Gastroesophageal sphincter (tissue), 4 donors: Measurements from ENCODE around the gene TATDN2. TPM values are rescaled to one million over a fixed set of nuclear protein-coding genes. Genes with fewer than 3 reads are reported as not detected.

Experiments
- ATAC-seq: fragments of 150-250 bp; one replicate; pipeline ENCODE4 v1.9.1; 2016; ENCODE audit warnings: mild to moderate bottlenecking, moderate library complexity
- H3K27ac ChIP-seq, 4 donors: fragments of 200-600 bp; sonication (generic) in 3 of 4; 1 replicate in 3 of 4; 2 replicates in 1 of 4; pipeline ENCODE4 v1.5.1; 2016 to 2019
- H3K27me3 ChIP-seq: fragments of 200-600 bp; sonication (generic); one replicate; pipeline ENCODE4 v1.5.1; 2019
- H3K36me3 ChIP-seq, 2 donors: fragments of 200-600 bp; sonication (generic); one replicate each; pipeline ENCODE4 v1.5.1; 2019; ENCODE audit warnings: control low read depth in 1 of 2
- H3K4me1 ChIP-seq, 3 donors: fragments of 200-600 bp; sonication (generic); 1 replicate in 2 of 3; 2 replicates in 1 of 3; pipeline ENCODE4 v1.5.1; 2016 to 2019; ENCODE audit warnings: control low read depth in 2 of 3
- H3K4me3 ChIP-seq, 2 donors: fragments of 200-600 bp; sonication (generic); one replicate each; pipeline ENCODE4 v1.5.1; 2019; ENCODE audit warnings: mild to moderate bottlenecking in 1 of 2, moderate library complexity in 1 of 2
- H3K9me3 ChIP-seq, 3 donors: fragments of 200-600 bp; sonication (generic); one replicate each; pipeline ENCODE4 v1.5.1; 2017 to 2019; ENCODE audit warnings: control low read depth in 2 of 3
- CTCF ChIP-seq, 4 experiments: fragments of 200-600 bp in 2 of 4; fragments of 450-650 bp in 2 of 4; sonication (generic) in 1 of 4; IDR thresholded peaks; one replicate each; pipeline ENCODE4 v1.5.1; 2017 to 2019; ENCODE audit warnings: antibody characterized with exemption in 4 of 4, mild to moderate bottlenecking in 2 of 4, moderate library complexity in 2 of 4
- EP300 ChIP-seq: sonication (generic); formaldehyde crosslinking; IDR thresholded peaks from one replicate; pipeline ENCODE4 v1.6.1; 2017; ENCODE audit warnings: antibody characterized with exemption, mild to moderate bottlenecking
- POLR2A ChIP-seq, 2 donors: fragments of 450-650 bp; IDR thresholded peaks; one replicate each; pipeline ENCODE4 v1.6.1; 2017; ENCODE audit warnings: antibody characterized with exemption in 2 of 2, mild to moderate bottlenecking in 2 of 2, moderate library complexity in 1 of 2
- POLR2AphosphoS5 ChIP-seq: sonication (generic); formaldehyde crosslinking; IDR thresholded peaks from one replicate; pipeline ENCODE4 v1.6.1; 2017; ENCODE audit warnings: antibody characterized with exemption
- WGBS, 2 donors: methylation state at CpG; one replicate each; pipeline ENCODE4 v1.1.5; 2018; ENCODE audit warnings: low coverage in 1 of 2; 5-methylcytosine and 5-hydroxymethylcytosine counted together
- total RNA-seq, 4 donors: library from RNA; depleted of rRNA; stranded (reverse); fragments of >200 nt; gene quantifications; one replicate each; pipeline ENCODE4 v1.1.0, GENCODE V29; 2016

TATDN2 gene
- total RNA-seq, 4 donors from 2014 or later = 10.0 to 28.4 (median 22.6) TPM

- ATAC-seq = no peak
- WGBS, 2 donors = 100% methylated on average over 1 of the region's 11 CpGs; no CpG with 5 or more reads in 1 of the 2 donors
Measured at GRCh38 chr3:10288575-10288960, 40.3 kb downstream of the TATDN2 start.

GRCh38 chr3:10289077-10289476 is 40.8 kb downstream of the TATDN2 start:
- ATAC-seq = no peak
- Histone ChIP-seq H3K36me3 (peaks cover 0 to 66% of the 10 kb centered on the region in 2 donors), H3K4me1 (no peaks in the 10 kb centered on the region), H3K4me3 (no peak overlapping the region), H3K27ac (no peak overlapping the region), H3K27me3 (no peaks in the 10 kb centered on the region), H3K9me3 (no peaks in the 10 kb centered on the region)
- TF ChIP-seq POLR2AphosphoS5 = no peak
- TF ChIP-seq EP300 = no peak
- TF ChIP-seq CTCF (IDR thresholded peaks at IDR 0.05) = no peak
- TF ChIP-seq POLR2A (IDR thresholded peaks at IDR 0.05) = no peak
- WGBS, 2 donors = 75 to 91% methylated on average over 6 to 8 of the region's 9 CpGs

More at GRCh38 chr3:10288575-10288960, 40.3 kb downstream of the TATDN2 start:
- no peaks in the 10 kb centered on the region for H3K27me3 ChIP-seq
- H3K9me3 ChIP-seq = no peaks in the 10 kb centered on the region
- peaks cover 0 to 66% of the 10 kb centered on the region in 2 donors for H3K36me3 ChIP-seq
- no peak overlapping the region for H3K27ac ChIP-seq
- H3K4me1 ChIP-seq = no peaks in the 10 kb centered on the region
- TF ChIP-seq EP300 = no peak
- TF ChIP-seq CTCF (IDR thresholded peaks at IDR 0.05) = no peak
- TF ChIP-seq POLR2A (IDR thresholded peaks at IDR 0.05) = no peak
- no peak for TF ChIP-seq POLR2AphosphoS5
- H3K4me3 ChIP-seq = no peak overlapping the region

GRCh38 chr3:10289787-10290355 is 41.6 kb downstream of the TATDN2 start:
- 69 to 100% methylated on average over 1 to 2 of the region's 9 CpGs for WGBS, 2 donors
- Histone ChIP-seq H3K4me3 (no peak overlapping the region), H3K4me1 (no peaks in the 10 kb centered on the region), H3K9me3 (no peaks in the 10 kb centered on the region), H3K27me3 (no peaks in the 10 kb centered on the region), H3K27ac (no peak overlapping the region), H3K36me3 (peaks cover 0 to 69% of the 10 kb centered on the region in 2 donors)
- no peak for ATAC-seq
- no peak for TF ChIP-seq POLR2AphosphoS5
- no peak for TF ChIP-seq CTCF (IDR thresholded peaks at IDR 0.05)
- TF ChIP-seq EP300 = no peak

- no peaks in the 10 kb centered on the region for H3K9me3 ChIP-seq
- H3K27me3 ChIP-seq = no peaks in the 10 kb centered on the region
- H3K4me1 ChIP-seq = no peaks in the 10 kb centered on the region
- H3K36me3 ChIP-seq = peaks cover 0 to 70% of the 10 kb centered on the region in 2 donors
- no peak for ATAC-seq
- H3K4me3 ChIP-seq = no peak overlapping the region
- no peak for TF ChIP-seq EP300
- no peak for TF ChIP-seq POLR2A (IDR thresholded peaks at IDR 0.05)
- no peak for TF ChIP-seq CTCF (IDR thresholded peaks at IDR 0.05)
- TF ChIP-seq POLR2AphosphoS5 = no peak
- no peak overlapping the region for H3K27ac ChIP-seq
- 76 to 77% methylated on average over 7 to 10 of the region's 18 CpGs for WGBS, 2 donors
Measured at GRCh38 chr3:10290481-10291176, 42.4 kb downstream of the TATDN2 start.

GRCh38 chr3:10291641-10292040 is 43.4 kb downstream of the TATDN2 start:
- no peak for TF ChIP-seq CTCF (IDR thresholded peaks at IDR 0.05)
- no peak for TF ChIP-seq POLR2AphosphoS5
- no peak for TF ChIP-seq EP300
- no peak for TF ChIP-seq POLR2A (IDR thresholded peaks at IDR 0.05)
- Histone ChIP-seq H3K36me3 (peaks cover 0 to 70% of the 10 kb centered on the region in 2 donors), H3K9me3 (no peaks in the 10 kb centered on the region), H3K27ac (no peak overlapping the region), H3K27me3 (no peaks in the 10 kb centered on the region), H3K4me3 (no peak overlapping the region), H3K4me1 (no peaks in the 10 kb centered on the region)
- WGBS, 2 donors = 90 to 100% methylated on average over 1 to 5 of the region's 6 CpGs
- no peak for ATAC-seq
